GM21423 (cell line): Measurements from ENCODE around the gene SLC7A8.
"Not testable (repeated sequence)": the region's sequence is repeated elsewhere in the genome, so short reads cannot be mapped to it uniquely, and the experiment has no call there.

Experiments
- ATAC-seq: cut with Tn5 transposase; IDR thresholded peaks from one replicate; pipeline ENCODE4 v1.9.1; 2021; ENCODE audit warnings: mild to moderate bottlenecking, moderate library complexity; ENCODE audit not compliant: unreplicated experiment

Gene SLC7A8

DNA sequence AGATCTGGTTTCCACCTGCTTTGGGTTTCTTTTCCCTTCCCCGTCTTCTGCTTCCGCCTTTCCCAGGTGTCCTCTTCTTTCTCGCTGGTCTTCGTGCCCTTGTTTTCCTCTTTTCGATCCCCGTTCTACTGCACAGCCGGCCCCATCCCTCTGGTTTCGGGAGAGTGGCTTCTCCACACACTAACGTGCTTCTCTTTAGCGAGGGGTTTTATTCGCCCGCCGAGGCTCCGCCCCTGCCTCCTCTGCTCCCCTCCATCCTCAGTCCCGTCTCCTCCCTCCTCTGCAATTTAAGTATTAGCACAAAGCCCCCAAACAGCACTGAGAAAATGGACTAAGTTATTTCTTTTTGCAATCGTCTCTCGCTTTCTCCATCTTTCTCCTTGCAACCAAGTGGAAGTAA is at the start of gene SLC7A8:
TSS of gene SLC7A8 (minus strand) at position 182 of the 400 bp plus-strand sequence. CDS start 746 bp downstream, outside the sequence.
- ATAC-seq = no peak

DNA sequence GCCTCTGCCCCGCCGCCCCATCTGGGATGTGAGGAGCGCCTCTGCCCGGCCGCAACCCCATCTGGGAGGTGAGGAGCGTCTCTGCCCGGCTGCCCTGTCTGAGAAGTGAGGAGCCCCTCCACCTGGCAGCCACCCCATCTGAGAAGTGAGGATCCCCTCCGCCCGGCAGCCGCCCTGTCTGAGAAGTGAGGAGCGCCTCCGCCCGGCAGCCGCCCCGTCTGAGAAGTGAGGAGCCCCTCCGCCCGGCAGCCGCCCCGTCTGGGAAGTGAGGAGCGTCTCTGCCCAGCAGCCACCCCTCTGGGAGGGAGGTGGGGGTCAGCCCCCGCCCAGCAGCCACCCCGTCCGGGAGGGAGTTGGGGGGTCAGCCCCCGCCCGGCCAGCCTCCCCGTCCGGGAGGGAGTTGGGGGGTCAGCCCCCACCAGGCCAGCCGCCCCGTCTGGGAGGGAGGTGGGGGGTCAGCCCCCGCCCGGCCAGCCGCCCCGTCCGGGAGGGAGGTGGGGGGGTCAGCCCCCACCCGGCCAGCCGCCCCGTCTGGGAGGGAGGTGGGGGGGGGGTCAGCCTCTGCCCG is 48.9 kb upstream of the SLC7A8 start:
- not testable (repeated sequence) for ATAC-seq

GRCh38 chr14:23228812-23229211 is 45.4 kb upstream of the SLC7A8 start:
- ATAC-seq = no peak

- no peak for ATAC-seq
These were observed 44.1 kb upstream of the SLC7A8 start for GRCh38 chr14:23227566-23227965.

GRCh38 chr14:23224958-23225357 is 41.5 kb upstream of the SLC7A8 start:
- ATAC-seq = not testable (repeated sequence)

DNA sequence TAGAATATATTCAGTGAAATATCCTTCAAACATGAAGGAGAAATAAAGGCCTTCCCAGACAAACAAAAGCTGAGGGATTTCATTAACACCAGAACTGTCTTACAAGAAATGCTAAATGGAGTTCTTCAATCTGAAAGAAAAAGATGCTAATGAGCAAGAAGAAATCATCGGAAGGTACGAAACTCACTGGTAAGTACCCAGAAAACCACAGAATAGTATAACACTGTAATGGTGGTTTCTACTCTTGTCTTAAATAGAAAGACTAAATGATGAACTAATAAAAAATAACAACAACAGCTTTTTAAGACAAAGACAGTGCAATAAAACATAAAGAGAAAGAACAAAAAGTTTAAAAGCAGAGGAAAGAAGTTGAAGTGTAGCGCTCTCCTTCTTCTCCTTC is 35.6 kb upstream of the SLC7A8 start:
- ATAC-seq = no peak

- no peak for ATAC-seq
These were observed 33.9 kb upstream of the SLC7A8 start for GRCh38 chr14:23217032-23218020.

- no peak for ATAC-seq
These were observed 32.0 kb upstream of the SLC7A8 start for GRCh38 chr14:23215421-23215820.

GRCh38 chr14:23209651-23210423 is 26.4 kb upstream of the SLC7A8 start:
- ATAC-seq = no peak

DNA sequence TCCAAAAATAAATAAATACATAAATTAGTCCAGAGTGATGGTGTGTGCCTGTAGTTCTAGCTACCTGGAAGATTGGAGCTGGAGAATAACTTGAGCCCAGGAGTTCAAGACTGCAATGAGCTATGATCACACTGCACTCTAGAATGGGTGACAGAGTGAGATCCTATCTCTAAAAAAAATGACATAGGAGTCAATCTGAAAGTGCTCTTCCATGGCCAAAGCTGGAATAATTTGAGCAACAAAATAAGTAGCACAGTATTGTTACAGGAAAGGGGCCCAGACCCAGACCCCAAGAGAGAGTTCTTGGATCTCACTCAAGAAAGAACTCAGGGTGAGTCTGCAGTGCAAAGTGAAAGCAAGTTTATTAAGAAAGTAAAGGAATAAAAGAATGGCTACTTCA is 24.9 kb upstream of the SLC7A8 start:
- no peak for ATAC-seq

GRCh38 chr14:23207146-23207540 is 23.7 kb upstream of the SLC7A8 start:
- no peak for ATAC-seq

DNA sequence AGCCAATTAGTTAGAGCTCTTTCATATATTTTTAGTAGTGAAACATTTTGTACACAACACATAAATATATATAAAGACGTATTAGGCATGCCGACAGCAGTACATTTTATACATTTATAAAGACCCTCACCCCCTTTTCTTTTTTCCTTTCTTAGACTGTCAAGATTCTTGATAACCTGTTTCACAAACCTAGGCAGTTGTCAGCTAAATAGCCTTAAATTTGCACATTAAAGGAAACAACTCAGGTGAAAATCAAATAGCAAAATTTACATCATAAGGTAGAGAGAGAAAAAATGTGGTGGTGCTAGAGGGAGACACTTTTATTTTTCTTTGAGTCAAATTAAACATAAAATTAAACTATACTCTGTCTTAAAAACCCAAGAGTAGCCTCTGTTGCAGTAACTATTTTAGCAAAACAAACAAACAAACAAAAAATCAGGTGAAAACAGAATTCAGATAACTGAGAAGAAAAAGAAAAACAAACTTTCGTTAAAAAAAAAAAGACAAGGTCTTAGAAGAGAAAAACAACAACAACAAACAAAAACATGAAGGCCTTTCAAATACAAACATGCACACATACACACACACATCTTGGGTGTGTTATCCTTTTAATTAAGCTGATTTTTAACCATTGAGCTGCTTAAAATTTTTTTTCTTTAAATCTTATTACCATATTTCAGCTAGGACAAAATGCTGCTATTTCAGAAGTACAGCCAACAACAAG is 23.1 kb upstream of the SLC7A8 start:
- ATAC-seq = no peak

- ATAC-seq = no peak
These were observed 18.5 kb upstream of the SLC7A8 start for GRCh38 chr14:23202001-23202400.

- ATAC-seq = not testable (repeated sequence)
These were observed 15.7 kb upstream of the SLC7A8 start for GRCh38 chr14:23199141-23199540.

GRCh38 chr14:23196487-23196886 is 13.0 kb upstream of the SLC7A8 start:
- not testable (repeated sequence) for ATAC-seq

- no peak for ATAC-seq
These were observed 12.2 kb upstream of the SLC7A8 start for GRCh38 chr14:23195552-23196101.

- ATAC-seq = no peak
These were observed 10.0 kb upstream of the SLC7A8 start for GRCh38 chr14:23193432-23193831.

- no peak for ATAC-seq
These were observed 4.5 kb upstream of the SLC7A8 start for GRCh38 chr14:23187925-23188324.

DNA sequence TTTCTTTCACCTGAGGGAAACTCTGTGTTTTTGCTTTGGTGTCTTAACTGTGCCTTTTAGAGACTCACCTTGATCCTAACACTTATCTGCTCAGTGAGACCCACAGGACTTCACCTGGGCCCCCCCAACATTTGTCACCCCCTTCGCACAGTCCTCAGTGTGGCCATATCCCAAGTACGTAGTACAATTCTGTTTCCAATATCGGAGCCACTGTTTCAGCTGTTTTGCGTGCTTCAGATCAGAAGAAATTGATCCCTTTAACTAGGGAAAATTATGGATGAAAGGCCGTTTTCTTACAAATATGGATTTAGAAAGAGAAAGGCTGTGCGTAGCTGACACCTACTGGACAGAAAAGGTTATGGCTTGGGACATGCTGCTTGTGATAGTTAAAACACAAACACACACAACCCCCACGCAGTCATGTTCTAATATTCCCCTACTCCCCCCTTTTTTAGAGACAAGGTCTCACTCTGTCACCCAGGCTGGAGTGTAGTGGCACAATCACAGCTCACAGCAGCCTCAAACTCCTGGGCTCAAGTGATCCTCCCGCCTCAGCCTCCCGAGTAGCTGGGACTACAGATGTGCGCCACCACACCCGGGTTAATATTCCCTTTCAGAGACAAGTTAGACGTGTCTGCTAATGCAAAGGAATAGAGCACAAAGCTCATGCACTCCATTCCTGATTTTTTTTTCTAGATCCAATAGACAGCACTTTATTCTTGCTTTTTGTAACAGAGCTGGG is 3.6 kb upstream of the SLC7A8 start:
- ATAC-seq = no peak

- no peak for ATAC-seq
These were observed 1.6 kb upstream of the SLC7A8 start for GRCh38 chr14:23185063-23185462.
